K562 (cell line): ENCODE measurements around the gene AP1B1. TPM values are rescaled to one million over a fixed set of nuclear protein-coding genes. Genes with fewer than 3 reads are reported as not detected.

ENCODE experiments used
- ARID1B ChIP-seq: fragments of 450-650 bp; IDR thresholded peaks from 2 replicates; pipeline ENCODE4 v1.6.1; 2016; ENCODE audit warnings: antibody characterized with exemption, mild to moderate bottlenecking, inconsistent platforms
- ARID4B ChIP-seq: sonication (generic); formaldehyde crosslinking; IDR thresholded peaks from 2 replicates; pipeline ENCODE4 v1.8.0; 2022; ENCODE audit warnings: mild to moderate bottlenecking, missing genetic modification reagents
- CHD4 ChIP-seq: fragments of 200-600 bp; sonication (generic); IDR thresholded peaks from 3 replicates; pipeline ENCODE4 v1.6.1; 2012; ENCODE audit warnings: low read depth, mild to moderate bottlenecking, mixed read lengths, low read length, inconsistent platforms; ENCODE audit not compliant: insufficient read depth, insufficient replicate concordance, poor library complexity, severe bottlenecking
- DMBX1 ChIP-seq: fragments of 250-450 bp; sonication (Bioruptor Pico); IDR thresholded peaks from 2 replicates; pipeline ENCODE4 v1.8.0; 2022; ENCODE audit warnings: inconsistent platforms, mild to moderate bottlenecking, moderate library complexity, borderline replicate concordance
- FOXA1 ChIP-seq: fragments of 450-650 bp; IDR thresholded peaks from 2 replicates; pipeline ENCODE4 v1.6.1; 2016; ENCODE audit warnings: mild to moderate bottlenecking, borderline replicate concordance
- MAFK ChIP-seq: IDR thresholded peaks from 2 replicates; pipeline ENCODE4 v1.6.1; 2011; ENCODE audit warnings: low read length, improper control_type of control experiment
- MNT ChIP-seq, 2 experiments: fragments of 450-650 bp; conservative IDR thresholded peaks; 2 replicates each; pipeline ENCODE4 v1.6.1; 2017; ENCODE audit warnings: mild to moderate bottlenecking in 2 of 2, moderate library complexity in 2 of 2
- NCOA6 ChIP-seq: fragments of 450-650 bp; IDR thresholded peaks from 2 replicates; pipeline ENCODE4 v1.6.1; 2017; ENCODE audit warnings: mild to moderate bottlenecking
- NFE2 ChIP-seq: IDR thresholded peaks from 2 replicates; pipeline ENCODE4 v1.6.1; 2014; ENCODE audit warnings: antibody characterized with exemption, low read depth
- NRF1 ChIP-seq, 2 experiments: fragments of 450-650 bp; IDR thresholded peaks in 1 of 2; conservative IDR thresholded peaks in 1 of 2; 2 replicates each; pipeline ENCODE4 v1.6.1; 2014; ENCODE audit warnings: mild to moderate bottlenecking in 2 of 2
- PATZ1 ChIP-seq: fragments of 250-450 bp; sonication (Bioruptor Pico); IDR thresholded peaks from 2 replicates; pipeline ENCODE4 v1.5.0; 2020; ENCODE audit warnings: mild to moderate bottlenecking, borderline replicate concordance
- SNAPC5 ChIP-seq: fragments of 250-450 bp; sonication (Bioruptor Pico); IDR thresholded peaks from 2 replicates; pipeline ENCODE4 v1.8.0; 2021; ENCODE audit warnings: moderate library complexity, mild to moderate bottlenecking, inconsistent platforms
- TFE3 ChIP-seq: fragments of 450-650 bp; formaldehyde crosslinking; IDR thresholded peaks from 2 replicates; pipeline ENCODE4 v1.4.0; 2020; ENCODE audit warnings: mild to moderate bottlenecking, mixed read lengths
- ZFP91 ChIP-seq: sonication (generic); formaldehyde crosslinking; IDR thresholded peaks from 2 replicates; pipeline ENCODE4 v1.8.0; 2022; ENCODE audit warnings: mild to moderate bottlenecking, missing genetic modification reagents
- ZKSCAN8 ChIP-seq: fragments of 200-800 bp; sonication (Bioruptor generic); IDR thresholded peaks from 2 replicates; pipeline ENCODE4 v1.6.1; 2016; ENCODE audit warnings: missing genetic modification characterization, missing compliant biosample characterization
- ZNF174 ChIP-seq: fragments of 250-450 bp; sonication (Bioruptor Pico); IDR thresholded peaks from 2 replicates; pipeline ENCODE4 v1.4.0; 2020; ENCODE audit warnings: mild to moderate bottlenecking
- polyA plus RNA-seq, 8 experiments: library from polyadenylated mRNA; depleted of rRNA in 4 of 8; stranded (reverse) in 5 of 8; unstranded in 3 of 8; fragments of >200 nt; fragmentation: Nextera tagmentation in 2 of 8; fragmentation: Illumina TruSeq in 1 of 8; extraction: Ambion mirVana in 2 of 8; extraction: Trizol in 1 of 8; gene quantifications; 2 replicates each; pipeline versions ENCODE4 v1.2.1 to v1.2.3, GENCODE V29; 2011 to 2014; ENCODE audit warnings: inconsistent platforms in 1 of 8, missing spikeins in 1 of 8
- total RNA-seq, 7 experiments: library from RNA; depleted of rRNA in 6 of 7; stranded (reverse); fragments of >200 nt in 6 of 7; fragmentation: Illumina TruSeq in 2 of 7; extraction: Trizol in 2 of 7; gene quantifications; 2 replicates each; pipeline versions ENCODE4 v1.2.1 to v1.2.3, GENCODE V29; 2011 to 2021; ENCODE audit warnings: low replicate concordance in 1 of 7

The AP1B1 gene
- total and polyA plus RNA-seq, 9 of the 15 experiments (the other 6 are each of a cell fraction or from before 2014, with no cell fraction given), result 1.2 to 60.9 (median 30.1) TPM

GRCh38 chr22:29310863-29311339 lies 77.5 kb downstream of the AP1B1 start (continued):
- no peak for TF ChIP-seq NFE2
- TF ChIP-seq SNAPC5 (CRISPR knock-in tag), result no peak
- TF ChIP-seq DMBX1, result no peak
- TF ChIP-seq ARID4B (CRISPR knock-in tag), result peak; percentile 77; the same call in 1 of the 2 replicates
- no peak for TF ChIP-seq PATZ1
- no peak for TF ChIP-seq ZFP91
- TF ChIP-seq FOXA1, result no peak
- no peak for TF ChIP-seq MAFK
- no peak for TF ChIP-seq TFE3 (CRISPR knock-in tag)
- no peak for TF ChIP-seq ZKSCAN8 (CRISPR knock-in tag)
- TF ChIP-seq MNT (conservative IDR thresholded peaks at IDR 0.05), result peak in 1 of 2 experiments; percentile 50; a peak in 1 of 4 replicates
- no peak for TF ChIP-seq ZNF174 (CRISPR knock-in tag)
- TF ChIP-seq CHD4, result no peak
- no peak for TF ChIP-seq NCOA6
- peak; percentile 18 to 46; a peak in 2 of 4 replicates for TF ChIP-seq NRF1 (conservative IDR thresholded peaks at IDR 0.05 in 1 of 2, IDR thresholded peaks at IDR 0.05 in 1 of 2)
- peak; percentile 30; the same call in 1 of the 2 replicates for TF ChIP-seq ARID1B
